ENCODE data around the gene MEGF6.

DNA sequence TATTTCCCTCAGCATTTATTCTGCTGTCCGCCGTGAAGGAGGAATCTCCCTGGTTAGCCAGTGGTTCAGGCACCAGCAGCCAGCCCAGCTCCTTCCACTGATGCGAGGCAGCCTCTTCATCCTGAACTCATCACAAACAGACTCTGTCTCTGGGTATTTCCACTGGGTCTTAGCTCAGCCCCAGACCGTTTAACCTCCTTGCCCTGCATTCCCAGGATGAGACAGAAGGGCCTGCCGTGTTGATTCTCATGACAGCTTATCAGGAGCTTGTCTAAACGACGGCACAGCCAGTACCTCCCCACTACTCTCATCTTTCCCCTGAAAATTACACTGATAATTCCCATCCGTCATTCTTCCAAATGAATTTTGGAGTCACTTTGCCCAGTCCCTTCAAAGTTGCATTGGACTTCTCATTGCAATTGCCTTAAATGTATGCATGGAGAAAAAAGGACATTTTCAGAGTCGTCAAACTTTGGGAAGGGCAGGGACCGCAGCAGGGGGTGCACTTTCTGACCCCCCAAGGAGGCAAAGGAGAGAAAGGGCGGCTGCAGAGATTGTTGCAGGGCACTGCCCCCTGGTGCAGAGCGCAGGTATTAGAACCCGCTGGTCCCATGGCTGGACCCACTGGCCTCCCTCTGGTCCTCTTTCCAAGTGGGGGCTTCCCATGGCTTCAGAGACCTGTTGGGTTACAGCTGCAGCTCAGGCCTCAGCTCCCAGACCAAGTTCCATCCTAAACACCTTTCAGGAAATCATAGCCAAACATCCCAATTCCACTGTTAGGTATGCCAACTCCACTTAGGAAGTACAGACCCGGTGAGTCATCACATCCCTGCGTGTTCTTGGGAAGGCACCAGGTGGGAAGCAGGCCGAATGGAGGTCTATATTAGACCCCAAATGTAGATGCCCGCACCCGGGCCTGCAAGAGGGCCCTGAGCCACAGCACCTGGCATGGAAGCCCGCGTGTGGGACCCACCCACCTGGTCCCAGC lies 3.7 kb upstream of the MEGF6 start:
- TF ChIP-seq, protein P1, sequence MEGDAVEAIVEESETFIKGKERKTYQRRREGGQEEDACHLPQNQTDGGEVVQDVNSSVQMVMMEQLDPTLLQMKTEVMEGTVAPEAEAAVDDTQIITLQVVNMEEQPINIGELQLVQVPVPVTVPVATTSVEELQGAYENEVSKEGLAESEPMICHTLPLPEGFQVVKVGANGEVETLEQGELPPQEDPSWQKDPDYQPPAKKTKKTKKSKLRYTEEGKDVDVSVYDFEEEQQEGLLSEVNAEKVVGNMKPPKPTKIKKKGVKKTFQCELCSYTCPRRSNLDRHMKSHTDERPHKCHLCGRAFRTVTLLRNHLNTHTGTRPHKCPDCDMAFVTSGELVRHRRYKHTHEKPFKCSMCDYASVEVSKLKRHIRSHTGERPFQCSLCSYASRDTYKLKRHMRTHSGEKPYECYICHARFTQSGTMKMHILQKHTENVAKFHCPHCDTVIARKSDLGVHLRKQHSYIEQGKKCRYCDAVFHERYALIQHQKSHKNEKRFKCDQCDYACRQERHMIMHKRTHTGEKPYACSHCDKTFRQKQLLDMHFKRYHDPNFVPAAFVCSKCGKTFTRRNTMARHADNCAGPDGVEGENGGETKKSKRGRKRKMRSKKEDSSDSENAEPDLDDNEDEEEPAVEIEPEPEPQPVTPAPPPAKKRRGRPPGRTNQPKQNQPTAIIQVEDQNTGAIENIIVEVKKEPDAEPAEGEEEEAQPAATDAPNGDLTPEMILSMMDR (IDR thresholded peaks at IDR 0.05; ENCODE audit: low read depth, low read length) = peak; percentile 64
- no peak for TF ChIP-seq EZH2phosphoT487 (IDR thresholded peaks at IDR 0.05; ENCODE audit: low read depth)

Data from OCI-LY3 (cell line).